Testis (tissue), 3 donors: ENCODE measurements around the gene TRRAP. TPM values are rescaled to one million over a fixed set of nuclear protein-coding genes. Genes with fewer than 3 reads are reported as not detected.
"Not testable (repeated sequence)": the region's sequence is repeated elsewhere in the genome, so short reads cannot be mapped to it uniquely, and the experiment has no call there.

Experiments
- DNase-seq: peaks from one replicate; pipeline ENCODE4 v3.0.0-alpha.2; 2019
- H3K27ac ChIP-seq, 2 donors: fragments of 200-600 bp; sonication (generic); one replicate each; pipeline ENCODE4 v1.5.1; 2019
- H3K27me3 ChIP-seq: fragments of 200-600 bp; sonication (generic); one replicate; pipeline ENCODE4 v1.5.1; 2019
- H3K36me3 ChIP-seq: fragments of 200-600 bp; sonication (generic); one replicate; pipeline ENCODE4 v1.5.1; 2017; ENCODE audit warnings: low read depth; ENCODE audit errors: missing control alignments
- H3K4me1 ChIP-seq: fragments of 200-600 bp; sonication (generic); one replicate; pipeline ENCODE4 v1.5.1; 2019
- H3K4me3 ChIP-seq, 2 donors: fragments of 200-600 bp; sonication (generic); one replicate each; pipeline ENCODE4 v1.5.1; 2017 to 2019
- H3K9me3 ChIP-seq: fragments of 200-600 bp; sonication (generic); one replicate; pipeline ENCODE4 v1.5.1; 2017
- POLR2A ChIP-seq: fragments of 450-650 bp; IDR thresholded peaks from one replicate; pipeline ENCODE4 v1.6.1; 2017; ENCODE audit warnings: antibody characterized with exemption, mild to moderate bottlenecking, moderate library complexity
- WGBS, 2 donors: methylation state at CpG; one replicate each; pipeline ENCODE4 v1.1.5; 2018; 5-methylcytosine and 5-hydroxymethylcytosine counted together
- intact Hi-C: fragments of 100-400 bp; cut with DNase I; formaldehyde crosslinking; loops from one replicate; pipeline ENCODE4 v1.15.1; 2023; ENCODE audit warnings: low total_unique reads
- polyA plus RNA-seq: library from polyadenylated mRNA; stranded (reverse); fragments of 350-450 nt; fragmentation: Illumina TruSeq; extraction: RNeasy Lipid Tissue Mini Kit (QIAGEN cat#74804); gene quantifications from one replicate; pipeline ENCODE4 v1.2.3, GENCODE V29; 2014; ENCODE audit warnings: low read depth, low replicate concordance; ENCODE audit not compliant: insufficient read depth
- total RNA-seq, 2 donors: library from RNA; depleted of rRNA; stranded (reverse); fragments of >200 nt; gene quantifications; one replicate each; pipeline ENCODE4 v1.2.3, GENCODE V29; 2016
- TF ChIP-seq, protein P1 (sequence below), 3 experiments: fragments of 450-650 bp in 2 of 3; fragments of 200-600 bp in 1 of 3; sonication (generic) in 1 of 3; IDR thresholded peaks; one replicate each; pipeline ENCODE4 v1.5.1; 2016 to 2019; ENCODE audit warnings: antibody characterized with exemption in 3 of 3, mild to moderate bottlenecking in 2 of 3, moderate library complexity in 1 of 3

The TRRAP gene
- total and polyA plus RNA-seq, 3 donors from 2014 or later: 45.6 to 120 (median 119) TPM

GRCh38 chr7:98872328-98872924, 5.9 kb upstream of the TRRAP start:
- H3K27me3 ChIP-seq: no peaks in the 10 kb centered on the region
- TF ChIP-seq POLR2A: no peak
- TF ChIP-seq, protein P1, sequence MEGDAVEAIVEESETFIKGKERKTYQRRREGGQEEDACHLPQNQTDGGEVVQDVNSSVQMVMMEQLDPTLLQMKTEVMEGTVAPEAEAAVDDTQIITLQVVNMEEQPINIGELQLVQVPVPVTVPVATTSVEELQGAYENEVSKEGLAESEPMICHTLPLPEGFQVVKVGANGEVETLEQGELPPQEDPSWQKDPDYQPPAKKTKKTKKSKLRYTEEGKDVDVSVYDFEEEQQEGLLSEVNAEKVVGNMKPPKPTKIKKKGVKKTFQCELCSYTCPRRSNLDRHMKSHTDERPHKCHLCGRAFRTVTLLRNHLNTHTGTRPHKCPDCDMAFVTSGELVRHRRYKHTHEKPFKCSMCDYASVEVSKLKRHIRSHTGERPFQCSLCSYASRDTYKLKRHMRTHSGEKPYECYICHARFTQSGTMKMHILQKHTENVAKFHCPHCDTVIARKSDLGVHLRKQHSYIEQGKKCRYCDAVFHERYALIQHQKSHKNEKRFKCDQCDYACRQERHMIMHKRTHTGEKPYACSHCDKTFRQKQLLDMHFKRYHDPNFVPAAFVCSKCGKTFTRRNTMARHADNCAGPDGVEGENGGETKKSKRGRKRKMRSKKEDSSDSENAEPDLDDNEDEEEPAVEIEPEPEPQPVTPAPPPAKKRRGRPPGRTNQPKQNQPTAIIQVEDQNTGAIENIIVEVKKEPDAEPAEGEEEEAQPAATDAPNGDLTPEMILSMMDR (IDR thresholded peaks at IDR 0.05): peak in 1 of 3 experiments; percentile 24
- peaks cover 15% of the 10 kb centered on the region for H3K4me1 ChIP-seq
- DNase-seq: peak; percentile 37
- H3K36me3 ChIP-seq: no peaks in the 10 kb centered on the region
- no peak overlapping the region for H3K4me3 ChIP-seq
- H3K27ac ChIP-seq: peak overlapping the region in 1 of 2 donors; percentile 47
- intact Hi-C loops: no loop called here
- WGBS, 2 donors: 69 to 72% methylated on average over 7 of the region's 7 CpGs
- no peaks in the 10 kb centered on the region for H3K9me3 ChIP-seq

DNA sequence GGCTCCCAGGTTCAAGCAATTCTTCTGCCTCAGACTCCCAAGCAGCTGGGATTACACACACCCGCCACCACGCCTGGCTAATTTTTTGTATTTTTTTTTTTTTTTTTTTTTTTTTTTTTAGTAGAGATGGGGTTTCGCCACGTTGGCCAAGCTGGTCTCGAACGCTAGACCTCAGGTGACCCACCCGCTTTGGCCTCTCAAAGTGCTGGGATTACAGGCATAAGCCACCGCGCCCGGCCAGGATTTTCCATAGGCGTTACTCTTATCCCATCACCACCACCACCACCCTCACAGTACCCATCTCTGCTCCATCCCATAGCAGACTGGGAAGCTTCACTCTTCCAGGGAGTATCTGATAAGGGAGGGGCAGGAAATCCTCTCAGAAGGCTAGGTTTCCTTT, 4.7 kb upstream of the TRRAP start:
- H3K27me3 ChIP-seq, DNase-seq, intact Hi-C loops, H3K27ac ChIP-seq, H3K36me3 ChIP-seq, H3K9me3 ChIP-seq, H3K4me3 ChIP-seq: not testable (repeated sequence)
- WGBS, 2 donors: 84 to 95% methylated on average over 6 to 11 of the region's 11 CpGs
- peaks cover 16% of the 10 kb centered on the region for H3K4me1 ChIP-seq

GRCh38 chr7:98874942-98875341, 3.4 kb upstream of the TRRAP start:
- 84 to 89% methylated on average over 1 of the region's 1 CpG for WGBS, 2 donors
- intact Hi-C loops: no loop called here
- H3K27me3 ChIP-seq: no peaks in the 10 kb centered on the region
- H3K27ac ChIP-seq: no peak overlapping the region
- H3K4me1 ChIP-seq: peaks cover 17% of the 10 kb centered on the region
- H3K4me3 ChIP-seq: no peak overlapping the region
- no peaks in the 10 kb centered on the region for H3K36me3 ChIP-seq
- no peaks in the 10 kb centered on the region for H3K9me3 ChIP-seq
- DNase-seq: no peak
- no peak for TF ChIP-seq POLR2A
- TF ChIP-seq, protein P1 (IDR thresholded peaks at IDR 0.05): no peak

- Histone ChIP-seq H3K4me3 (no peak overlapping the region), H3K36me3 (no peaks in the 10 kb centered on the region), H3K27me3 (no peaks in the 10 kb centered on the region), H3K9me3 (no peaks in the 10 kb centered on the region), H3K27ac (no peak overlapping the region), H3K4me1 (peaks cover 21% of the 10 kb centered on the region)
- intact Hi-C loops: no loop called here
- 60 to 70% methylated on average over 4 to 9 of the region's 9 CpGs for WGBS, 2 donors
- DNase-seq: peak; percentile 29
- TF ChIP-seq, protein P1 (IDR thresholded peaks at IDR 0.05): no peak
- no peak for TF ChIP-seq POLR2A
These were observed 2.8 kb upstream of the TRRAP start for GRCh38 chr7:98875501-98875900.

DNA sequence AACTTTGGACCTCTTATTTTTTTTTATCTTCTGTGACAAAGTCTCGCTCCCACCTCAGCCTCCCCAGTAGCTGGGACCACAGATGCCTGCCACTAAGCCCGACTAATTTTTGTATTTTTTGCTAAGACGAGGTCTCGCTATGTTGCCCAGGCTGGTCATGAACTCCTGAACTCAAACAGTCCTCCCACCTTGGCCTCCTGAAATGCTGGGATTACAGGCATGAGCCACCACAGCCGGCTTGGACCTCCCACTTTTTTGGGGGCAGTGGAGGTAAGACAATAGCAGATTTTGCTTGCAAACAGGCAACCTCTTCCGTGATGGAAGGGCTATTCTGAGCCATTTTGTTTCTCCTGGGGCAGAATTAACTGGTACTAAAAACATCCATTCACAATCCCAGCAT, 1.2 kb upstream of the TRRAP start:
- Histone ChIP-seq H3K9me3 (no peaks in the 10 kb centered on the region), H3K27me3 (no peaks in the 10 kb centered on the region), H3K36me3 (peaks cover 6% of the 10 kb centered on the region), H3K4me1 (peaks cover 21% of the 10 kb centered on the region), H3K4me3 (no peak overlapping the region), H3K27ac (peak overlapping the region; percentile 21 to 83)
- TF ChIP-seq, protein P1 (IDR thresholded peaks at IDR 0.05): no peak
- no peak for TF ChIP-seq POLR2A
- 57 to 74% methylated on average over 6 of the region's 6 CpGs for WGBS, 2 donors
- intact Hi-C loops: no loop called here
- no peak for DNase-seq
